Prostate gland (tissue), 2 donors: ENCODE results near the gene PDS5A.

ENCODE experiments used
- CTCF ChIP-seq, 4 experiments: fragments of 200-600 bp in 2 of 4; fragments of 450-650 bp in 2 of 4; sonication (generic) in 2 of 4; IDR thresholded peaks; 1 replicate in 3 of 4; 2 replicates in 1 of 4; pipeline ENCODE4 v1.5.1; 2016 to 2019; ENCODE audit warnings: antibody characterized with exemption in 4 of 4, mild to moderate bottlenecking in 2 of 4, moderate library complexity in 2 of 4
- POLR2A ChIP-seq: fragments of 450-650 bp; IDR thresholded peaks from one replicate; pipeline ENCODE4 v1.6.1; 2016; ENCODE audit warnings: antibody characterized with exemption, mild to moderate bottlenecking

- no peak for TF ChIP-seq CTCF (IDR thresholded peaks at IDR 0.05)
- no peak for TF ChIP-seq POLR2A
Observed at GRCh38 chr4:39873823-39874222, 103.9 kb downstream of the PDS5A start.
